K562 (cell line): ENCODE measurements around the gene BPNT1. TPM values are rescaled to one million over a fixed set of nuclear protein-coding genes. Genes with fewer than 3 reads are reported as not detected.
A peak's percentile ranks its signal among the peaks of the same experiment; 100 is the strongest.

Source experiments
- CBX5 ChIP-seq: IDR thresholded peaks from 2 replicates; pipeline ENCODE4 v1.6.1; 2014; ENCODE audit warnings: low read depth, borderline replicate concordance
- CBX8 ChIP-seq: fragments of 200-600 bp; sonication (generic); IDR thresholded peaks from 2 replicates; pipeline ENCODE4 v1.6.1; 2012; ENCODE audit warnings: borderline replicate concordance, mixed run types, low read depth, mild to moderate bottlenecking, moderate library complexity, mixed read lengths, low read length, control low read depth, inconsistent platforms; ENCODE audit not compliant: poor library complexity, severe bottlenecking; ENCODE audit errors: extremely low read depth
- CEBPB ChIP-seq: fragments of 450-650 bp; IDR thresholded peaks from 2 replicates; pipeline ENCODE4 v1.6.1; 2016; ENCODE audit warnings: missing genetic modification characterization, missing compliant biosample characterization
- COPS2 ChIP-seq: fragments of 450-650 bp; conservative IDR thresholded peaks from 2 replicates; pipeline ENCODE4 v1.6.1; 2016; ENCODE audit warnings: mild to moderate bottlenecking, moderate library complexity
- EZH2 ChIP-seq: IDR thresholded peaks from 2 replicates; pipeline ENCODE4 v1.6.1; 2012; ENCODE audit warnings: low read depth, mild to moderate bottlenecking, inconsistent platforms, low read length, borderline replicate concordance
- GTF2B ChIP-seq: IDR thresholded peaks from 2 replicates; pipeline ENCODE4 v1.6.1; 2011; ENCODE audit not compliant: insufficient read length; ENCODE audit errors: extremely low read depth
- HNRNPH1 ChIP-seq: fragments of 200-400 bp; formaldehyde crosslinking; optimal IDR thresholded peaks from 2 replicates; pipeline ENCODE3; 2017; ENCODE audit warnings: low read depth, mild to moderate bottlenecking, low read length, moderate library complexity
- KAT2B ChIP-seq: IDR thresholded peaks from one replicate; pipeline ENCODE4 v1.6.1; 2012; ENCODE audit warnings: low read depth, mild to moderate bottlenecking, control low read depth, inconsistent platforms, low read length, moderate library complexity
- KDM2B ChIP-seq: fragments of 250-450 bp; sonication (Bioruptor Pico); IDR thresholded peaks from 2 replicates; pipeline ENCODE4 v1.8.0; 2021; ENCODE audit warnings: mild to moderate bottlenecking, moderate library complexity
- MECOM ChIP-seq: fragments of 250-450 bp; sonication (Bioruptor Pico); IDR thresholded peaks from 2 replicates; pipeline ENCODE4 v1.8.0; 2022; ENCODE audit warnings: inconsistent platforms
- MXD1 ChIP-seq: fragments of 250-450 bp; sonication (Bioruptor Pico); IDR thresholded peaks from 2 replicates; pipeline ENCODE4 v1.8.0; 2021; ENCODE audit warnings: borderline replicate concordance, mild to moderate bottlenecking, moderate library complexity; ENCODE audit not compliant: poor library complexity, severe bottlenecking
- NBN ChIP-seq: fragments of 450-650 bp; IDR thresholded peaks from 2 replicates; pipeline ENCODE4 v1.6.1; 2016; ENCODE audit warnings: low read depth, mild to moderate bottlenecking
- POLR2AphosphoS2 ChIP-seq: IDR thresholded peaks from 2 replicates; pipeline ENCODE4 v1.6.1; 2012; ENCODE audit warnings: low read length, improper control_type of control experiment
- TCF3 ChIP-seq: sonication (generic); formaldehyde crosslinking; IDR thresholded peaks from 2 replicates; pipeline ENCODE4 v1.4.0; 2020; ENCODE audit warnings: mild to moderate bottlenecking, missing genetic modification reagents
- TFAP4 ChIP-seq: sonication (generic); formaldehyde crosslinking; IDR thresholded peaks from 2 replicates; pipeline ENCODE4 v1.8.0; 2022; ENCODE audit warnings: missing genetic modification reagents, mild to moderate bottlenecking, moderate library complexity, borderline replicate concordance
- TSC22D4 ChIP-seq: fragments of 450-650 bp; IDR thresholded peaks from 2 replicates; pipeline ENCODE4 v1.6.1; 2016; ENCODE audit warnings: missing genetic modification characterization, missing biosample characterization, control low read depth
- polyA plus RNA-seq, 8 experiments: library from polyadenylated mRNA; depleted of rRNA in 4 of 8; stranded (reverse) in 5 of 8; unstranded in 3 of 8; fragments of >200 nt; fragmentation: Nextera tagmentation in 2 of 8; fragmentation: Illumina TruSeq in 1 of 8; extraction: Ambion mirVana in 2 of 8; extraction: Trizol in 1 of 8; gene quantifications; 2 replicates each; pipeline versions ENCODE4 v1.2.1 to v1.2.3, GENCODE V29; 2011 to 2014; ENCODE audit warnings: inconsistent platforms in 1 of 8, missing spikeins in 1 of 8
- total RNA-seq, 7 experiments: library from RNA; depleted of rRNA in 6 of 7; stranded (reverse); fragments of >200 nt in 6 of 7; fragmentation: Illumina TruSeq in 2 of 7; extraction: Trizol in 2 of 7; gene quantifications; 2 replicates each; pipeline versions ENCODE4 v1.2.1 to v1.2.3, GENCODE V29; 2011 to 2021; ENCODE audit warnings: low replicate concordance in 1 of 7
- TF ChIP-seq, protein P1 (sequence below): IDR thresholded peaks from 2 replicates; pipeline ENCODE4 v1.6.1; 2012; ENCODE audit warnings: low read depth, low read length, improper control_type of control experiment, borderline replicate concordance
- TF ChIP-seq, protein P2 (sequence below): fragments of 200-800 bp; sonication (Bioruptor generic); IDR thresholded peaks from 2 replicates; pipeline ENCODE4 v1.6.1; 2017; ENCODE audit warnings: missing genetic modification characterization, missing compliant biosample characterization
- TF ChIP-seq, protein P3 (sequence below), 2 experiments: fragments of 450-650 bp; IDR thresholded peaks; 2 replicates each; pipeline ENCODE4 v1.6.1; 2016

BPNT1 gene
- total and polyA plus RNA-seq, 9 of the 15 experiments (the other 6 are each of a cell fraction or from before 2014, with no cell fraction given) = 30.2 to 73.8 (median 40.5) TPM

DNA sequence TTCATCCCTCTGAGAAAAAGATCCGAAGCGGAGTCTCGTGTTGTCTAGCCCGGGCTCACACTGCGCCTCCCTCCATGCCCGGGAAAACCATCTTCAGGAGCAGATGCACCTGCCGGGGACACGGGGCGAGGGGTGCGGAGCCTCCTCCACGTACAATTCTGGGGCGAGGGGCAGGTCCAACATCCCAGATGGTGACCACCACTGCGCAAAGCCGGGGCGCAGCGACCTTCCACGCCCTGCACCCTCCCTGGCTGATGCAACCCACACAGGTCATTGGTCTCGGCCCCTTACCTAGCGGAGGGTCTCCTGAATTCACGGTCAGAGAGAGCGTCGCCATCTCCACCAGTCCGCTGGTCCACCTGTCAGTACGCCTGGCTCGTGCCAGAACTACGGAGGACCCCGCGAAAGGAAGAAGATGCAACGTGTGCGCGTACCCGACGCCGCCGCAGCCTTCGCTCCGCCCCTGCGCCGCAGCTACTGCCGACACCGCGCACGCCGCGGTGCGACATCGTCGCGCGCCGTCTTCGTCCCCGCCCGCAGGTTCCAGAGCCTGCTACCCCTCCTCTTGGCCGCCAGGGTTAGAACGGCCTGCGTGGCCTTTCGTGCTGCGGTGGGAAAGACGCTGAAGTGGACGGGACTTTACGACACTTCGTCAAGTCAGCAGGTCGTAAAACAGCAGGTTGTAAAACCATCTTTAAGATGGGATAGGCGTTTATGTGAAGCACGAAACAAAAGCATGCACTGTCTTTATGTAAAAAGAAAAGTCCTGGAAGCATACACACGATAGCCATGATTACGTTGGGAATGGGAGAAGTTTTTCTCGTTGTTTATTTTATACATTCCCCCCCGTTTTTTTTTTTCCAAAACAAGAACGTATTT, 43.3 kb downstream of the BPNT1 start, which contains the start of gene EPRS1 (continued):
- TF ChIP-seq EZH2 (no peak), COPS2 (no peak), HNRNPH1 (no peak), GTF2B (no peak), TSC22D4 (tag) (no peak), MXD1 (CRISPR knock-in tag) (peak; percentile 76), CBX8 (no peak), TFAP4 (CRISPR knock-in tag) (peak; percentile 94), MECOM (CRISPR knock-in tag) (no peak), CEBPB (tag) (peak; percentile 84), POLR2AphosphoS2 (no peak; the same call in 1 of the 2 replicates), KDM2B (peak; percentile 37; the same call in 1 of the 2 replicates), KAT2B (no peak), TCF3 (CRISPR knock-in tag) (no peak; the same call in none of the 2 replicates), NBN (0 out of 2 replicates have a peak, but pooled peaks have one; percentile 60), CBX5 (no peak)
- TF ChIP-seq, protein P1, sequence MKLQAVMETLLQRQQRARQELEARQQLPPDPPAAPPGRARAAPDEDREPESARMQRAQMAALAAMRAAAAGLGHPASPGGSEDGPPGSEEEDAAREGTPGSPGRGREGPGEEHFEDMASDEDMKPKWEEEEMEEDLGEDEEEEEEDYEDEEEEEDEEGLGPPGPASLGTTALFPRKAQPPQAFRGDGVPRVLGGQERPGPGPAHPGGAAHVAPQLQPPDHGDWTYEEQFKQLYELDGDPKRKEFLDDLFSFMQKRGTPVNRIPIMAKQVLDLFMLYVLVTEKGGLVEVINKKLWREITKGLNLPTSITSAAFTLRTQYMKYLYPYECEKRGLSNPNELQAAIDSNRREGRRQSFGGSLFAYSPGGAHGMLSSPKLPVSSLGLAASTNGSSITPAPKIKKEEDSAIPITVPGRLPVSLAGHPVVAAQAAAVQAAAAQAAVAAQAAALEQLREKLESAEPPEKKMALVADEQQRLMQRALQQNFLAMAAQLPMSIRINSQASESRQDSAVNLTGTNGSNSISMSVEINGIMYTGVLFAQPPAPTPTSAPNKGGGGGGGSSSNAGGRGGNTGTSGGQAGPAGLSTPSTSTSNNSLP = no peak
- TF ChIP-seq, protein P2, sequence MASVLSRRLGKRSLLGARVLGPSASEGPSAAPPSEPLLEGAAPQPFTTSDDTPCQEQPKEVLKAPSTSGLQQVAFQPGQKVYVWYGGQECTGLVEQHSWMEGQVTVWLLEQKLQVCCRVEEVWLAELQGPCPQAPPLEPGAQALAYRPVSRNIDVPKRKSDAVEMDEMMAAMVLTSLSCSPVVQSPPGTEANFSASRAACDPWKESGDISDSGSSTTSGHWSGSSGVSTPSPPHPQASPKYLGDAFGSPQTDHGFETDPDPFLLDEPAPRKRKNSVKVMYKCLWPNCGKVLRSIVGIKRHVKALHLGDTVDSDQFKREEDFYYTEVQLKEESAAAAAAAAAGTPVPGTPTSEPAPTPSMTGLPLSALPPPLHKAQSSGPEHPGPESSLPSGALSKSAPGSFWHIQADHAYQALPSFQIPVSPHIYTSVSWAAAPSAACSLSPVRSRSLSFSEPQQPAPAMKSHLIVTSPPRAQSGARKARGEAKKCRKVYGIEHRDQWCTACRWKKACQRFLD (CRISPR knock-in tag) = peak; percentile 48; the same call in 1 of the 2 replicates
- TF ChIP-seq, protein P3, sequence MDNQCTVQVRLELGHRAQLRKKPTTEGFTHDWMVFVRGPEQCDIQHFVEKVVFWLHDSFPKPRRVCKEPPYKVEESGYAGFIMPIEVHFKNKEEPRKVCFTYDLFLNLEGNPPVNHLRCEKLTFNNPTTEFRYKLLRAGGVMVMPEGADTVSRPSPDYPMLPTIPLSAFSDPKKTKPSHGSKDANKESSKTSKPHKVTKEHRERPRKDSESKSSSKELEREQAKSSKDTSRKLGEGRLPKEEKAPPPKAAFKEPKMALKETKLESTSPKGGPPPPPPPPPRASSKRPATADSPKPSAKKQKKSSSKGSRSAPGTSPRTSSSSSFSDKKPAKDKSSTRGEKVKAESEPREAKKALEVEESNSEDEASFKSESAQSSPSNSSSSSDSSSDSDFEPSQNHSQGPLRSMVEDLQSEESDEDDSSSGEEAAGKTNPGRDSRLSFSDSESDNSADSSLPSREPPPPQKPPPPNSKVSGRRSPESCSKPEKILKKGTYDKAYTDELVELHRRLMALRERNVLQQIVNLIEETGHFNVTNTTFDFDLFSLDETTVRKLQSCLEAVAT (IDR thresholded peaks at IDR 0.05) = peak in 1 of 2 experiments; percentile 68; a peak in 2 of 4 replicates
